Renal cortex interstitium (tissue), 11 donors: ENCODE measurements around the gene DNAJC12. TPM values are rescaled to one million over a fixed set of nuclear protein-coding genes. Genes with fewer than 3 reads are reported as not detected.
"Not testable (repeated sequence)": the region's sequence is repeated elsewhere in the genome, so short reads cannot be mapped to it uniquely, and the experiment has no call there.

ENCODE experiments used
- DNase-seq, 11 donors: peaks; one replicate each; pipeline ENCODE4 v3.0.0-alpha.2; 2013; ENCODE audit warnings: low read depth in 9 of 11, low spot score in 4 of 11; ENCODE audit errors: extremely low read depth in 1 of 11
- polyA plus RNA-seq, 3 donors: library from polyadenylated mRNA; unstranded; fragments of 120-200 nt; gene quantifications; one replicate each; pipeline ENCODE4 v1.2.1, GENCODE V29; 2013; ENCODE audit not compliant: insufficient read length in 3 of 3

The DNAJC12 gene
- polyA plus RNA-seq, 3 donors, result 12.1 to 13.2 (median 12.7) TPM

GRCh38 chr10:67779465-67780203, 58.4 kb downstream of the DNAJC12 start:
- peak; percentile 46 to 77 (median 64) for DNase-seq

GRCh38 chr10:67776371-67776770, 61.6 kb downstream of the DNAJC12 start:
- no peak for DNase-seq

GRCh38 chr10:67775279-67775678, 62.7 kb downstream of the DNAJC12 start:
- no peak for DNase-seq

- DNase-seq, result no peak
Measured at GRCh38 chr10:67772894-67773511, 65.0 kb downstream of the DNAJC12 start.

GRCh38 chr10:67772151-67772550, 65.8 kb downstream of the DNAJC12 start:
- no peak for DNase-seq

- DNase-seq, result no peak
Measured at GRCh38 chr10:67771200-67771599, 66.8 kb downstream of the DNAJC12 start.

- DNase-seq, result no peak
Measured at GRCh38 chr10:67770537-67770936, 67.5 kb downstream of the DNAJC12 start.

- DNase-seq, result no peak
Measured at GRCh38 chr10:67767244-67767643, 70.7 kb downstream of the DNAJC12 start.

GRCh38 chr10:67764012-67764822, 73.8 kb downstream of the DNAJC12 start:
- DNase-seq, result peak; percentile 90 to 98 (median 94)

- DNase-seq, result peak; percentile 36 to 75 (median 61)
Measured at GRCh38 chr10:67763499-67764011, 74.4 kb downstream of the DNAJC12 start.

GRCh38 chr10:67762567-67762966, 75.4 kb downstream of the DNAJC12 start:
- DNase-seq, result not testable (repeated sequence)

- DNase-seq, result no peak
Measured at GRCh38 chr10:67760272-67760671, 77.7 kb downstream of the DNAJC12 start.

Other genes with a start within 250 kb of the DNAJC12 start
- gene CTNNA3, start 142.0 kb downstream of the DNAJC12 start, polyA plus RNA-seq, result 1 to 10 TPM; 2.1 to 4.3 (median 2.9) TPM
- gene SIRT1, start 46.5 kb upstream of the DNAJC12 start, polyA plus RNA-seq, result 10 to 100 TPM; 33.9 to 50.5 (median 38.4) TPM
- 10 to 100 TPM; 41.9 to 59.7 (median 51.5) TPM for gene HERC4, start 237.1 kb upstream of the DNAJC12 start, polyA plus RNA-seq